Measurements from ENCODE around the gene ABCC1. TPM values are rescaled to one million over a fixed set of nuclear protein-coding genes. Genes with fewer than 3 reads are reported as not detected.
A peak's percentile ranks its signal among the peaks of the same experiment; 100 is the strongest.

The ABCC1 gene
- total RNA-seq, 1 experiment from 2014 or later: 12.5 TPM

GRCh38 chr16:15993541-15993940 lies 44.1 kb downstream of the ABCC1 start:
- no peak for DNase-seq (ENCODE audit: low spot score)

- DNase-seq (ENCODE audit: low spot score): no peak
These were observed 44.7 kb downstream of the ABCC1 start for GRCh38 chr16:15993946-15994665.

GRCh38 chr16:15996432-15997109 lies 47.2 kb downstream of the ABCC1 start:
- no peak for DNase-seq (ENCODE audit: low spot score)

- no peak for DNase-seq (ENCODE audit: low spot score)
These were observed 51.3 kb downstream of the ABCC1 start for GRCh38 chr16:16000685-16001084.

- no peak for DNase-seq (ENCODE audit: low spot score)
These were observed 52.3 kb downstream of the ABCC1 start for GRCh38 chr16:16001596-16002255.

GRCh38 chr16:16003719-16004313 lies 54.4 kb downstream of the ABCC1 start:
- DNase-seq (ENCODE audit: low spot score): no peak

- DNase-seq (ENCODE audit: low spot score): peak; percentile 63
These were observed 54.9 kb downstream of the ABCC1 start for GRCh38 chr16:16004314-16004749.

- DNase-seq (ENCODE audit: low spot score): no peak
These were observed 56.3 kb downstream of the ABCC1 start for GRCh38 chr16:16005721-16006120.

GRCh38 chr16:16006650-16007049 lies 57.2 kb downstream of the ABCC1 start:
- DNase-seq (ENCODE audit: low spot score): no peak

- DNase-seq (ENCODE audit: low spot score): no peak
These were observed 58.3 kb downstream of the ABCC1 start for GRCh38 chr16:16007743-16008111.

GRCh38 chr16:16008666-16009065 lies 59.2 kb downstream of the ABCC1 start:
- DNase-seq (ENCODE audit: low spot score): no peak

GRCh38 chr16:16009401-16009800 lies 60.0 kb downstream of the ABCC1 start:
- no peak for DNase-seq (ENCODE audit: low spot score)

- no peak for DNase-seq (ENCODE audit: low spot score)
These were observed 60.8 kb downstream of the ABCC1 start for GRCh38 chr16:16010194-16010593.

- no peak for DNase-seq (ENCODE audit: low spot score)
These were observed 62.7 kb downstream of the ABCC1 start for GRCh38 chr16:16012144-16012543.

- no peak for DNase-seq (ENCODE audit: low spot score)
These were observed 64.4 kb downstream of the ABCC1 start for GRCh38 chr16:16013812-16014211.

- peak; percentile 91 for DNase-seq (ENCODE audit: low spot score)
These were observed 65.2 kb downstream of the ABCC1 start for GRCh38 chr16:16014329-16015224.

GRCh38 chr16:16015849-16016248 lies 66.4 kb downstream of the ABCC1 start:
- DNase-seq (ENCODE audit: low spot score): no peak

- no peak for DNase-seq (ENCODE audit: low spot score)
These were observed 67.1 kb downstream of the ABCC1 start for GRCh38 chr16:16016388-16016964.

GRCh38 chr16:16017812-16018211 lies 68.4 kb downstream of the ABCC1 start:
- DNase-seq (ENCODE audit: low spot score): no peak

GRCh38 chr16:16018705-16019104 lies 69.3 kb downstream of the ABCC1 start:
- DNase-seq (ENCODE audit: low spot score): peak; percentile 33

GRCh38 chr16:16019488-16019887 lies 70.1 kb downstream of the ABCC1 start:
- peak; percentile 69 for DNase-seq (ENCODE audit: low spot score)

Data from H4 (cell line).